MM.1S (cell line): ENCODE measurements around the gene LTBP4.

ENCODE experiments used
- DNase-seq: peaks from one replicate; pipeline ENCODE4 v3.0.0-alpha.2; 2015
- H2AFZ ChIP-seq: fragments of 300-600 bp; sonication (generic); 2 replicates; pipeline ENCODE4 v1.6.0; 2016; ENCODE audit warnings: antibody characterized with exemption, low read length
- H3F3A ChIP-seq: fragments of 300-600 bp; sonication (generic); 2 replicates; pipeline ENCODE4 v1.6.1; 2016; ENCODE audit warnings: mild to moderate bottlenecking, antibody characterized with exemption, low read length, moderate library complexity, mixed read lengths; ENCODE audit not compliant: insufficient read depth
- H3K27ac ChIP-seq: fragments of 300-600 bp; sonication (generic); 2 replicates; pipeline ENCODE4 v1.5.1; 2016; ENCODE audit warnings: mild to moderate bottlenecking, low read length
- H3K27me3 ChIP-seq: fragments of 300-600 bp; sonication (generic); replicated peaks from 2 replicates; pipeline ENCODE4 v1.6.0; 2016; ENCODE audit warnings: low read length; ENCODE audit not compliant: insufficient read depth
- H3K36me3 ChIP-seq: fragments of 300-600 bp; sonication (generic); replicated peaks from 2 replicates; pipeline ENCODE4 v1.6.1; 2016; ENCODE audit warnings: mild to moderate bottlenecking, low read length, mixed read lengths; ENCODE audit not compliant: insufficient read depth
- H3K4me1 ChIP-seq: fragments of 300-600 bp; sonication (generic); 2 replicates; pipeline ENCODE4 v1.6.1; 2016; ENCODE audit warnings: low read length, mixed read lengths
- H3K4me2 ChIP-seq: fragments of 300-600 bp; sonication (generic); 2 replicates; pipeline ENCODE4 v1.6.0; 2016; ENCODE audit warnings: low read depth, low read length
- H3K4me3 ChIP-seq: fragments of 300-600 bp; sonication (generic); 2 replicates; pipeline ENCODE4 v1.5.1; 2016; ENCODE audit warnings: low read length, mixed read lengths
- H3K79me2 ChIP-seq: fragments of 300-600 bp; sonication (generic); 2 replicates; pipeline ENCODE4 v1.6.1; 2016; ENCODE audit warnings: mixed run types, low read length, mixed read lengths
- H3K9ac ChIP-seq: fragments of 300-600 bp; sonication (generic); 2 replicates; pipeline ENCODE4 v1.6.1; 2016; ENCODE audit warnings: low read length, mixed read lengths
- H3K9me2 ChIP-seq: fragments of 300-600 bp; sonication (generic); replicated peaks from 2 replicates; pipeline ENCODE4 v1.6.1; 2016; ENCODE audit warnings: mild to moderate bottlenecking, low read length, mixed read lengths; ENCODE audit not compliant: insufficient read depth
- H3K9me3 ChIP-seq: fragments of 300-600 bp; sonication (generic); replicated peaks from 2 replicates; pipeline ENCODE4 v1.6.1; 2016; ENCODE audit warnings: mild to moderate bottlenecking, low read length, mixed read lengths; ENCODE audit not compliant: insufficient read depth
- H4K20me1 ChIP-seq: fragments of 300-600 bp; sonication (generic); 2 replicates; pipeline ENCODE4 v1.6.1; 2016; ENCODE audit warnings: mild to moderate bottlenecking, low read length, moderate library complexity, mixed read lengths; ENCODE audit not compliant: insufficient read depth
- CTCF ChIP-seq: fragments of 300-600 bp; sonication (generic); IDR thresholded peaks from 2 replicates; pipeline ENCODE4 v1.5.1; 2016; ENCODE audit warnings: antibody characterized with exemption, low read length, mixed read lengths
- EZH2 ChIP-seq: fragments of 300-600 bp; sonication (generic); optimal IDR thresholded peaks from 2 replicates; pipeline ENCODE3; 2017; ENCODE audit warnings: low read depth, mild to moderate bottlenecking, antibody characterized with exemption, low read length, mixed read lengths
- EZH2phosphoT487 ChIP-seq: fragments of 300-600 bp; sonication (generic); IDR thresholded peaks from 2 replicates; pipeline ENCODE4 v1.6.1; 2018; ENCODE audit warnings: antibody characterized with exemption, low read length

The LTBP4 gene

GRCh38 chr19:40555978-40556689 lies 45.0 kb upstream of the LTBP4 start:
- Histone ChIP-seq H3K9ac (no peak overlapping the region), H3K36me3 (no peaks in the 10 kb centered on the region), H3F3A (no peaks in the 10 kb centered on the region), H3K27me3 (peaks cover 73% of the 10 kb centered on the region), H2AFZ (no peak overlapping the region), H3K27ac (no peak overlapping the region), H3K4me3 (no peak overlapping the region), H3K4me2 (no peak overlapping the region), H3K4me1 (no peaks in the 10 kb centered on the region), H3K9me2 (no peaks in the 10 kb centered on the region), H4K20me1 (no peaks in the 10 kb centered on the region), H3K9me3 (no peaks in the 10 kb centered on the region), H3K79me2 (no peaks in the 10 kb centered on the region)
- DNase-seq: no peak
- no peak for TF ChIP-seq EZH2phosphoT487
- no peak for TF ChIP-seq CTCF
- TF ChIP-seq EZH2: no peak

GRCh38 chr19:40556953-40557530 lies 44.1 kb upstream of the LTBP4 start:
- H3K27ac ChIP-seq: no peak overlapping the region
- H4K20me1 ChIP-seq: no peaks in the 10 kb centered on the region
- H3K36me3 ChIP-seq: no peaks in the 10 kb centered on the region
- no peaks in the 10 kb centered on the region for H3F3A ChIP-seq
- no peaks in the 10 kb centered on the region for H3K4me1 ChIP-seq
- no peaks in the 10 kb centered on the region for H3K79me2 ChIP-seq
- no peak overlapping the region for H3K4me3 ChIP-seq
- no peak overlapping the region for H3K9ac ChIP-seq
- no peak overlapping the region for H3K4me2 ChIP-seq
- no peak for DNase-seq
- no peaks in the 10 kb centered on the region for H3K9me2 ChIP-seq
- peaks cover 73% of the 10 kb centered on the region for H3K27me3 ChIP-seq
- H2AFZ ChIP-seq: no peak overlapping the region
- no peaks in the 10 kb centered on the region for H3K9me3 ChIP-seq
- TF ChIP-seq EZH2 (no peak), CTCF (no peak), EZH2phosphoT487 (no peak)

GRCh38 chr19:40559394-40559793 lies 41.8 kb upstream of the LTBP4 start:
- no peaks in the 10 kb centered on the region for H3F3A ChIP-seq
- no peaks in the 10 kb centered on the region for H4K20me1 ChIP-seq
- no peak overlapping the region for H3K27ac ChIP-seq
- H3K4me2 ChIP-seq: no peak overlapping the region
- TF ChIP-seq EZH2 (no peak), EZH2phosphoT487 (no peak), CTCF (no peak)
- no peaks in the 10 kb centered on the region for H3K36me3 ChIP-seq
- H3K4me3 ChIP-seq: no peak overlapping the region
- no peaks in the 10 kb centered on the region for H3K79me2 ChIP-seq
- H3K4me1 ChIP-seq: no peaks in the 10 kb centered on the region
- no peak overlapping the region for H2AFZ ChIP-seq
- no peaks in the 10 kb centered on the region for H3K9me2 ChIP-seq
- DNase-seq: no peak
- no peak overlapping the region for H3K9ac ChIP-seq
- H3K9me3 ChIP-seq: no peaks in the 10 kb centered on the region
- H3K27me3 ChIP-seq: peaks cover 69% of the 10 kb centered on the region
